H1 (cell line): Measurements from ENCODE around the gene OGFOD3.

Experiments used
- BRCA1 ChIP-seq: IDR thresholded peaks from 2 replicates; pipeline ENCODE4 v1.6.1; 2012; ENCODE audit warnings: low read depth, low read length, improper control_type of control experiment
- CBX8 ChIP-seq: fragments of 300-800, 300-1000 bp; sonication (generic); IDR thresholded peaks from 2 replicates; pipeline ENCODE4 v1.7.1; 2016; ENCODE audit warnings: low read depth, low read length, borderline replicate concordance
- CEBPB ChIP-seq: IDR thresholded peaks from 2 replicates; pipeline ENCODE4 v1.6.1; 2012; ENCODE audit warnings: low read depth, low read length
- CHD2 ChIP-seq: IDR thresholded peaks from 2 replicates; pipeline ENCODE4 v1.6.1; 2012; ENCODE audit warnings: low read length, improper control_type of control experiment
- CTCF ChIP-seq, 3 experiments: IDR thresholded peaks; 1 replicate in 2 of 3; 2 replicates in 1 of 3; pipeline versions ENCODE4 v1.5.1 to v1.6.1; 2011; ENCODE audit warnings: low read length in 3 of 3, mild to moderate bottlenecking in 3 of 3, inconsistent platforms in 2 of 3, low read depth in 1 of 3, moderate library complexity in 1 of 3; ENCODE audit not compliant: insufficient read depth in 1 of 3; ENCODE audit errors: control extremely low read depth in 1 of 3
- EP300 ChIP-seq, 2 experiments: IDR thresholded peaks; 1 replicate in 1 of 2; 2 replicates in 1 of 2; pipeline ENCODE4 v1.6.1; 2011 to 2012; ENCODE audit warnings: low read depth in 2 of 2, low read length in 2 of 2, mild to moderate bottlenecking in 2 of 2, borderline replicate concordance in 1 of 2, inconsistent platforms in 1 of 2, moderate library complexity in 1 of 2
- FOSL1 ChIP-seq: IDR thresholded peaks from 2 replicates; pipeline ENCODE4 v1.6.1; 2011; ENCODE audit warnings: mild to moderate bottlenecking, low read depth, low read length, moderate library complexity; ENCODE audit not compliant: insufficient read depth
- NANOG ChIP-seq: IDR thresholded peaks from 2 replicates; pipeline ENCODE4 v1.6.1; 2011; ENCODE audit warnings: low read length, low read depth, mild to moderate bottlenecking, inconsistent platforms; ENCODE audit not compliant: insufficient read depth, poor library complexity, severe bottlenecking
- POLR2A ChIP-seq, 2 experiments: IDR thresholded peaks; 1 replicate in 1 of 2; 2 replicates in 1 of 2; pipeline ENCODE4 v1.6.1; 2011; ENCODE audit warnings: low read depth in 2 of 2, low read length in 2 of 2, mild to moderate bottlenecking in 2 of 2; ENCODE audit errors: control extremely low read depth in 1 of 2
- POLR2AphosphoS5 ChIP-seq: IDR thresholded peaks from 2 replicates; pipeline ENCODE4 v1.6.1; 2011; ENCODE audit warnings: low read depth, low read length
- SIX5 ChIP-seq: IDR thresholded peaks from 2 replicates; pipeline ENCODE4 v1.6.1; 2011; ENCODE audit warnings: mild to moderate bottlenecking, low read depth, low read length
- SP1 ChIP-seq: IDR thresholded peaks from 2 replicates; pipeline ENCODE4 v1.6.1; 2011; ENCODE audit warnings: low read depth, low read length
- TCF12 ChIP-seq: IDR thresholded peaks from 2 replicates; pipeline ENCODE4 v1.6.1; 2011; ENCODE audit warnings: low read depth, mild to moderate bottlenecking, low read length
- USF2 ChIP-seq: IDR thresholded peaks from 2 replicates; pipeline ENCODE4 v1.6.1; 2011; ENCODE audit warnings: low read length, improper control_type of control experiment

GRCh38 chr17:82416771-82417170, 1.6 kb downstream of the OGFOD3 start:
- TF ChIP-seq CHD2, result no peak
- TF ChIP-seq CTCF (IDR thresholded peaks at IDR 0.05; ENCODE audit: control extremely low read depth in 1 of 3, insufficient read depth in 1 of 3, low read depth in 1 of 3, low read length in 3 of 3), result peak in 1 of 3 experiments; percentile 13; a peak in 1 of 4 replicates
- no peak for TF ChIP-seq POLR2A (IDR thresholded peaks at IDR 0.05; ENCODE audit: control extremely low read depth in 1 of 2, low read depth in 2 of 2, low read length in 2 of 2)
- TF ChIP-seq TCF12, result no peak
- no peak for TF ChIP-seq SP1
- TF ChIP-seq BRCA1, result no peak
- TF ChIP-seq POLR2AphosphoS5, result no peak
- no peak for TF ChIP-seq EP300 (IDR thresholded peaks at IDR 0.05; ENCODE audit: borderline replicate concordance in 1 of 2, low read depth in 2 of 2, low read length in 2 of 2)
- no peak for TF ChIP-seq CEBPB
- TF ChIP-seq SIX5, result no peak
- TF ChIP-seq NANOG, result no peak
- no peak for TF ChIP-seq CBX8
- TF ChIP-seq FOSL1, result no peak
- TF ChIP-seq USF2, result no peak
